Activated CD8-positive, alpha-beta T cell treated with anti-CD3 and anti-CD28 coated beads for 36 hours (primary cell): ENCODE results near the gene REXO4. TPM values are rescaled to one million over a fixed set of nuclear protein-coding genes. Genes with fewer than 3 reads are reported as not detected.

Experiments used
- ATAC-seq: fragments of 200-7000 bp; cut with Tn5 transposase; one replicate; pipeline ENCODE4 v1.10.0; 2021; ENCODE audit warnings: mild to moderate bottlenecking, moderate library complexity
- CTCF ChIA-PET: fragments of 350-600 bp; sonication (Branson Sonifier 250); formaldehyde crosslinking; loops from one replicate; lab custom pipeline; 2021; ENCODE audit warnings: antibody characterized with exemption; lab: Charles Lee
- POLR2A ChIA-PET: fragments of 350-600 bp; sonication (Branson Sonifier 250); formaldehyde crosslinking; loops from one replicate; lab custom pipeline; 2021; ENCODE audit warnings: antibody characterized with exemption; lab: Charles Lee
- DNase-seq: peaks from one replicate; pipeline ENCODE4 v3.0.0-alpha.2; 2020
- H3K27ac Mint-ChIP-seq: one replicate; pipeline ENCODE4 v1.8.0; 2021; ENCODE audit warnings: mild to moderate bottlenecking, mixed read lengths
- H3K27me3 Mint-ChIP-seq: one replicate; pipeline ENCODE4 v1.8.0; 2021; ENCODE audit warnings: mixed read lengths
- H3K36me3 Mint-ChIP-seq: one replicate; pipeline ENCODE4 v1.8.0; 2021; ENCODE audit warnings: low read depth, mixed read lengths
- H3K4me1 Mint-ChIP-seq: one replicate; pipeline ENCODE4 v1.8.0; 2021; ENCODE audit warnings: low read depth, mixed read lengths
- H3K4me3 Mint-ChIP-seq: one replicate; pipeline ENCODE4 v1.8.0; 2021; ENCODE audit warnings: mild to moderate bottlenecking, moderate library complexity, mixed read lengths
- H3K9me3 Mint-ChIP-seq: one replicate; pipeline ENCODE4 v1.8.0; 2021; ENCODE audit warnings: mixed read lengths
- CTCF ChIP-seq: fragments of 200-600 bp; IDR thresholded peaks from one replicate; pipeline ENCODE4 v1.8.0; 2022; ENCODE audit warnings: antibody characterized with exemption, mild to moderate bottlenecking
- intact Hi-C: fragments of 100-400 bp; cut with micrococcal nuclease; formaldehyde crosslinking; loops from one replicate; pipeline ENCODE4 v1.10.0; 2022
- total RNA-seq, 2 experiments: library from RNA; stranded (reverse); gene quantifications; one replicate each; pipeline ENCODE4 v1.2.3, GENCODE V29; 2021

REXO4 gene
- 10 to 100 TPM; 35.3 to 36.7 TPM for total RNA-seq

GRCh38 chr9:133417541-133418461 lies at the start of gene REXO4:
Gene REXO4, minus strand, starts transcription at chr9:133418010. Its CDS starts 166 bp downstream, at chr9:133417844.
- Mint-ChIP-seq H3K4me3 (peak within 1 kb of the TSS; percentile 93), H3K9me3 (no peaks in the 10 kb centered on the region), H3K4me1 (peaks cover 60% of the 10 kb centered on the region), H3K36me3 (peaks cover 34% of the 10 kb centered on the region), H3K27me3 (no peaks in the 10 kb centered on the region), H3K27ac (peak within 1 kb of the TSS; percentile 95)
- POLR2A ChIA-PET: interaction anchor here (0.8 to 5.1 kb wide), 13 partner anchors 10 to 284 kb away, joined by 3 to 33 read pairs (median 4); partner anchors contain the start of gene CACFD1
- intact Hi-C loops: no loop called here
- CTCF ChIA-PET: interaction anchor here (0.8 to 3.0 kb wide), 5 partner anchors 12 to 68 kb away, joined by 3 to 12 read pairs (median 5); no protein-coding TSS in a partner anchor
- DNase-seq (peak; percentile 89), ATAC-seq (peak; percentile 78)
- no peak for TF ChIP-seq CTCF

GRCh38 chr9:133467101-133467500 lies 49.3 kb upstream of the REXO4 start:
- Mint-ChIP-seq H3K27me3 (no peaks in the 10 kb centered on the region), H3K4me1 (no peaks in the 10 kb centered on the region), H3K4me3 (no peak overlapping the region), H3K36me3 (peaks cover 2% of the 10 kb centered on the region), H3K27ac (no peak overlapping the region), H3K9me3 (no peaks in the 10 kb centered on the region)
- TF ChIP-seq CTCF: no peak
- intact Hi-C loops: no loop called here
- DNase-seq (no peak), ATAC-seq (no peak)
- ChIA-PET CTCF (no interaction called here), POLR2A (interaction anchor here (0.8 kb wide), 1 partner anchor 8 kb away, joined by 3 read pairs; no protein-coding TSS in a partner anchor)

GRCh38 chr9:133465984-133466383 lies 48.2 kb upstream of the REXO4 start:
- no peak for DNase-seq
- intact Hi-C loops: no loop called here
- no peak for ATAC-seq
- ChIA-PET CTCF (interaction anchor here (0.6 kb wide), 1 partner anchor 15 kb away, joined by 3 read pairs; no protein-coding TSS in a partner anchor), POLR2A (interaction anchor here (1.1 kb wide), 1 partner anchor 11 kb away, joined by 3 read pairs; no protein-coding TSS in a partner anchor)
- Mint-ChIP-seq H3K4me3 (no peak overlapping the region), H3K27ac (no peak overlapping the region), H3K27me3 (no peaks in the 10 kb centered on the region), H3K9me3 (no peaks in the 10 kb centered on the region), H3K36me3 (no peaks in the 10 kb centered on the region), H3K4me1 (no peaks in the 10 kb centered on the region)
- TF ChIP-seq CTCF: no peak

GRCh38 chr9:133464638-133465037 lies 46.8 kb upstream of the REXO4 start:
- no peaks in the 10 kb centered on the region for H3K36me3 Mint-ChIP-seq
- no peaks in the 10 kb centered on the region for H3K9me3 Mint-ChIP-seq
- intact Hi-C loops: no loop called here
- no peak for ATAC-seq
- H3K27me3 Mint-ChIP-seq: no peaks in the 10 kb centered on the region
- no peak for DNase-seq
- no peak overlapping the region for H3K4me3 Mint-ChIP-seq
- H3K27ac Mint-ChIP-seq: no peak overlapping the region
- ChIA-PET POLR2A (no interaction called here), CTCF (no interaction called here)
- no peak for TF ChIP-seq CTCF
- peaks cover 4% of the 10 kb centered on the region for H3K4me1 Mint-ChIP-seq
